ENCODE data around the gene HLF. TPM values are rescaled to one million over a fixed set of nuclear protein-coding genes. Genes with fewer than 3 reads are reported as not detected.

The HLF gene
- total RNA-seq, 3 donors from 2014 or later, result 11.8 to 21.4 (median 13.4) TPM

DNA sequence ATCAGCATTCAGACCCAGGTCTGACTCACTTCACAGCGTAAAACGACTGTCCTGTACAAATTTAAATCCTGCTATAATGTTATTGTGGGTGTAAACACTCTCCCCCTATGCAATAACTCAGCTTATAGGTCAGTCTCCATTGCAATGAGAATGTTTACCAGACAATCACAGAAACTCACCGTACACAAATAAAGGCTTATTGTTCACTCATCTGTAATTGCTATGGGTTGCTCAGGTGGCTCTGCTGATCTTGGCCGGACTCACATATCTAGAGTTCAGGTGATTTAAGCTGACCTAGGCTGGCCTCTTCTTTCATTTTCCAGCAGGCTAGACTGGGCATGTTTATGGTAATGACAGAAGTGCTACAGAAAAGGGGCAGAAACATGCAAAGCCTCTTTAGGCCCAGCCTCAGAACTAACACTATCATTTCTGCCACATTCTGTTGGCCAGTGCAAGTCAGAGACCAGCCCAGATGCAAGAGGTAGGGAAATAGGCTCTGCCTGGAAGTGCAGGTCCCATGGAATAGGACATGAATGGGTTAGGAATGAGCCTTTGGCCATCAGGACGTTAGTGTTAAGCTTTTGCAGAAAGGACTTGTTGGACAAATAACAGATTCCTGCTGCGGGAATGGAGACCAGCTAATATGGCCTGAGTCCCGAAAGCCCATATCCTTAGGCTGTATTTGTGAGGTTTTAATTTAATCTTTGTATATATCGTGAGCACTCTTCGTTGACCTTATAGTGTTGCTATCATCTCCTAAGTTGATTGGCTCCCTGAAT, 44.0 kb downstream of the HLF start:
- H3K4me1 ChIP-seq, result peaks cover 0 to under 1% of the 10 kb centered on the region in 2 donors
- DNase-seq (ENCODE audit: low spot score in 2 of 2), result no peak
- H3K9me3 ChIP-seq, result no peaks in the 10 kb centered on the region
- no peak overlapping the region for H3K27ac ChIP-seq
- intact Hi-C loops (cut with DNase I; ENCODE audit: low total_unique reads), result no loop called here
- H3K27me3 ChIP-seq, result no peaks in the 10 kb centered on the region
- no peak overlapping the region for H3K4me3 ChIP-seq
- TF ChIP-seq POLR2AphosphoS5 (IDR thresholded peaks at IDR 0.05), result no peak
- TF ChIP-seq, protein P1, sequence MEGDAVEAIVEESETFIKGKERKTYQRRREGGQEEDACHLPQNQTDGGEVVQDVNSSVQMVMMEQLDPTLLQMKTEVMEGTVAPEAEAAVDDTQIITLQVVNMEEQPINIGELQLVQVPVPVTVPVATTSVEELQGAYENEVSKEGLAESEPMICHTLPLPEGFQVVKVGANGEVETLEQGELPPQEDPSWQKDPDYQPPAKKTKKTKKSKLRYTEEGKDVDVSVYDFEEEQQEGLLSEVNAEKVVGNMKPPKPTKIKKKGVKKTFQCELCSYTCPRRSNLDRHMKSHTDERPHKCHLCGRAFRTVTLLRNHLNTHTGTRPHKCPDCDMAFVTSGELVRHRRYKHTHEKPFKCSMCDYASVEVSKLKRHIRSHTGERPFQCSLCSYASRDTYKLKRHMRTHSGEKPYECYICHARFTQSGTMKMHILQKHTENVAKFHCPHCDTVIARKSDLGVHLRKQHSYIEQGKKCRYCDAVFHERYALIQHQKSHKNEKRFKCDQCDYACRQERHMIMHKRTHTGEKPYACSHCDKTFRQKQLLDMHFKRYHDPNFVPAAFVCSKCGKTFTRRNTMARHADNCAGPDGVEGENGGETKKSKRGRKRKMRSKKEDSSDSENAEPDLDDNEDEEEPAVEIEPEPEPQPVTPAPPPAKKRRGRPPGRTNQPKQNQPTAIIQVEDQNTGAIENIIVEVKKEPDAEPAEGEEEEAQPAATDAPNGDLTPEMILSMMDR (IDR thresholded peaks at IDR 0.05), result no peak
- TF ChIP-seq POLR2A (IDR thresholded peaks at IDR 0.05), result no peak
- no peaks in the 10 kb centered on the region for H3K36me3 ChIP-seq

DNA sequence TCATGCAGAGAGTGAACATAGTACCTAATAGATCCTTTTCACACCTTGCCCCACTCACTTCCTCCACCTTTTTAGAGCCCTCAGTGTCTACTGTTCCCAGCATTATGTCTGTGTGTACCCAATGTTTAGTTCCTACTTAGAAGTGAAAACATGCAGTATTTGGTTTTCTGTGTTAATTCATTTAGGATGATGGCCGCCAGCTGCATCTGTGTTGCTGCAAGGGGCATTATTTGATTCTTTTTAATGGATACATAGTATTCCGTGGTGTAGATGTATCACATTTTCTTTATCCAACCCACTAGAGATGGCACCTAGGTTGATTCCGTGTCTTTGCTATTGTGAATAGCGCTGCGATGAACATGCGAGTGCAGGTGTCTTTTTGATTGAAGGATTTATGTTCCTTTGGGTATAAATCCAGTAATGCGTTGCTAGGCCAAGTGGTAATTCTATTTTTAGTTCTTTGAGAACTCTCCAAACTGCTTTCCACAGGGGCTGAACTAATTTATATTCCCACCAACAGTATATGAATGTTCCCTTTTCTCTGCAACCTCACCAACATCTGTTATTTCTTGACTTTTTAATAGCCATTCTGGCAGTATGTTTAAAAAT, 47.1 kb downstream of the HLF start:
- DNase-seq (ENCODE audit: low spot score in 2 of 2), result no peak
- Histone ChIP-seq H3K4me1 (peaks cover 0 to 5% of the 10 kb centered on the region in 2 donors), H3K27ac (no peak overlapping the region), H3K27me3 (no peaks in the 10 kb centered on the region), H3K36me3 (no peaks in the 10 kb centered on the region), H3K9me3 (no peaks in the 10 kb centered on the region), H3K4me3 (no peak overlapping the region)
- TF ChIP-seq POLR2A (IDR thresholded peaks at IDR 0.05) (no peak), POLR2AphosphoS5 (IDR thresholded peaks at IDR 0.05) (no peak)
- TF ChIP-seq, protein P1 (IDR thresholded peaks at IDR 0.05), result no peak
- intact Hi-C loops (cut with DNase I; ENCODE audit: low total_unique reads), result no loop called here

DNA sequence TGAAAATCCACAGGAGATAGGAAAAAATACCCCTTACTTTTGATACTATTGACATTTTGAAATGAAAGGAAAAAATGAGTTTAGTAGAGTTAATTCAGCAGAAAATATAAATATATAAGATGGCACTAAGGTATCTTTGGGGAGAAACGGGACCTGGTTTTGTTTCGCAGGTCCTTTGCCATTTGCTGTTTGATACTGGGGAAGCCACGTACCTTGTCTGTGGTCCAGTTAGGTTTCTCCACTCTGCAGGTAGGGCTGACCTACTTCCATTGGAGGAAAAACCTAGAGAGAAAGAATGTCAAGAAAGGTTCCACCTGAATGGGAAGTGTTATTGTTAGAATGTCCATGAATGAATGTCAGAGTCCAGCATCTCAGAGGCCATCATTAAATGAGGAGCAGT, 48.1 kb downstream of the HLF start:
- Histone ChIP-seq H3K36me3 (no peaks in the 10 kb centered on the region), H3K27me3 (no peaks in the 10 kb centered on the region), H3K4me1 (peaks cover 0 to 5% of the 10 kb centered on the region in 2 donors), H3K4me3 (no peak overlapping the region), H3K9me3 (no peaks in the 10 kb centered on the region), H3K27ac (no peak overlapping the region)
- TF ChIP-seq, protein P1 (IDR thresholded peaks at IDR 0.05), result no peak
- TF ChIP-seq POLR2A (IDR thresholded peaks at IDR 0.05) (no peak), POLR2AphosphoS5 (IDR thresholded peaks at IDR 0.05) (no peak)
- intact Hi-C loops (cut with DNase I; ENCODE audit: low total_unique reads), result no loop called here
- DNase-seq (ENCODE audit: low spot score in 2 of 2), result no peak

DNA sequence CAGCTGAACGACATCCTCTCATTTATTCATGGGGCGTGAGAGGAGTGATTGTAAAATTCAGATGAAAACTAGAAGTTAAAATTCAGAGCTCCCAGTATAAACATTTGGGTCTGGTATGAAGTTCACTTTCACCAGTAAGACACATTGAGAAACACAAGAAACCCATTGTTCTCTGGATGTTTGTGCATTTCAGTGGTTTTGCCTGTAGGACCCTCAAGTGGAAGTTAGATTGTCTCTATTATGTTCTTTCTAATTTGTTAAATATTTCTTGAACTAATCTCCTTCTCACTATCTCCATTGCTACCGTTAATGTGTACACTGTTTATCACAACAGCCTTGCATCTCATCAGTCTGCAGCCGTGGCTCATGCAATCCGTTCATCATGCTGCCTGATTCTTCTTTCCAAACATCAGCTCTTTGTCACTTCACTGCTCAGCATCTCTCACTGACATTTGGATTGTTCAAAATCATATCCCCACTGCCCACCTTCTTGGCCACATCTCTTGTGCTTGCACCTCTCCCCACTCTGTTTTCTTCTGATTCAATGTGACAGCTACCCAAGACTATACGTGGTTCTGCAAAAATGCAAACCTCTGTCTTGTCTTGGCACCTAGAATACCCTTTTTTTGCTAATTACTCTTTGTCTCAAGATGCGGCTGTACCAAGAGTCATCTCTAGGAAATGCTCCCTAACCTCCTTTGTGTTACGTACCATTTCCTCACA, 49.5 kb downstream of the HLF start:
- Histone ChIP-seq H3K4me3 (no peak overlapping the region), H3K27ac (no peak overlapping the region), H3K9me3 (no peaks in the 10 kb centered on the region), H3K4me1 (peaks cover 0 to 5% of the 10 kb centered on the region in 2 donors), H3K27me3 (no peaks in the 10 kb centered on the region), H3K36me3 (no peaks in the 10 kb centered on the region)
- no peak for TF ChIP-seq POLR2AphosphoS5 (IDR thresholded peaks at IDR 0.05)
- TF ChIP-seq, protein P1 (IDR thresholded peaks at IDR 0.05), result no peak
- TF ChIP-seq POLR2A (IDR thresholded peaks at IDR 0.05), result no peak
- DNase-seq (ENCODE audit: low spot score in 2 of 2), result no peak
- intact Hi-C loops (cut with DNase I; ENCODE audit: low total_unique reads), result no loop called here
